Activated T-helper 17 cell treated with anti-CD3 and anti-CD28 coated beads, Interleukin-2, amount 50 U/mL, for 72 hours (primary cell): ENCODE measurements around the gene POLR2J3. TPM values are rescaled to one million over a fixed set of nuclear protein-coding genes. Genes with fewer than 3 reads are reported as not detected.
"Not testable (repeated sequence)": the region's sequence is repeated elsewhere in the genome, so short reads cannot be mapped to it uniquely, and the experiment has no call there.

Source experiments
- ATAC-seq: fragments of 150-1000 bp; cut with Tn5 transposase; replicated peaks from 2 replicates; pipeline ENCODE4 v1.10.0; 2021; ENCODE audit warnings: mild to moderate bottlenecking, moderate library complexity
- H3K27ac Mint-ChIP-seq: one replicate; pipeline ENCODE4 v1.8.0; 2022; ENCODE audit warnings: mixed read lengths
- H3K27me3 Mint-ChIP-seq: one replicate; pipeline ENCODE4 v1.8.0; 2022; ENCODE audit warnings: mixed read lengths
- H3K36me3 Mint-ChIP-seq: one replicate; pipeline ENCODE4 v1.8.0; 2022; ENCODE audit warnings: low read depth, mild to moderate bottlenecking, mixed read lengths
- H3K4me1 Mint-ChIP-seq: one replicate; pipeline ENCODE4 v1.8.0; 2022; ENCODE audit warnings: mixed read lengths
- H3K4me3 Mint-ChIP-seq: one replicate; pipeline ENCODE4 v1.8.0; 2022; ENCODE audit warnings: mild to moderate bottlenecking, mixed read lengths
- H3K9me3 Mint-ChIP-seq: one replicate; pipeline ENCODE4 v1.8.0; 2022; ENCODE audit warnings: mixed read lengths
- total RNA-seq, 2 donors: library from RNA; stranded (reverse); gene quantifications; one replicate each; pipeline ENCODE4 v1.2.3, GENCODE V29; 2022

The POLR2J3 gene
- total RNA-seq, 2 donors from 2014 or later: 76.6 to 101 TPM

GRCh38 chr7:102602317-102602716, 29.9 kb upstream of the POLR2J3 start:
- H3K36me3 Mint-ChIP-seq, ATAC-seq: not testable (repeated sequence)

DNA sequence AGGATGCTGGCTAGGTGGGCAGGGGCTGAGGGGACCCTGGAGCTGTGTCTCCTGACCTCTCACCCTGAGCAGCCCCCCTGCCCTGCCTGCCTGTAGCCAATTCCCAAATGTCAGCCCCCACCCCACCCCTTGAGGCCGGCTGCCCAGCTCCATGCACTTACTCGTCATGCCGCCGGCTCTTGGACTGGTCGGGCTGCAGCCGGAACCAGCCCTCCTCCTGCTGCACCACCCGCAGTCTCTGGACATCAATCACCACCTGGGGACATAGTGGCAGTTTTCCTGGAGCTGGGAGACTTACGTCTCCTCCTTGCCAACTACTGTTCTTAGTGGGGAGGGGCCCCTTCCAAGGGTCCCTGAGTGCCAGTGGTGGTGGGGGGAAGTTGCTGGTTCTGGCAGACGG, 27.3 kb upstream of the POLR2J3 start:
- not testable (repeated sequence) for H3K36me3 Mint-ChIP-seq, H3K9me3 Mint-ChIP-seq, H3K27ac Mint-ChIP-seq, H3K4me3 Mint-ChIP-seq, H3K4me1 Mint-ChIP-seq, H3K27me3 Mint-ChIP-seq, ATAC-seq

More at GRCh38 chr7:102602317-102602716, 29.9 kb upstream of the POLR2J3 start:
- H3K4me1 Mint-ChIP-seq, H3K4me3 Mint-ChIP-seq, H3K9me3 Mint-ChIP-seq, H3K27ac Mint-ChIP-seq, H3K27me3 Mint-ChIP-seq: not testable (repeated sequence)

DNA sequence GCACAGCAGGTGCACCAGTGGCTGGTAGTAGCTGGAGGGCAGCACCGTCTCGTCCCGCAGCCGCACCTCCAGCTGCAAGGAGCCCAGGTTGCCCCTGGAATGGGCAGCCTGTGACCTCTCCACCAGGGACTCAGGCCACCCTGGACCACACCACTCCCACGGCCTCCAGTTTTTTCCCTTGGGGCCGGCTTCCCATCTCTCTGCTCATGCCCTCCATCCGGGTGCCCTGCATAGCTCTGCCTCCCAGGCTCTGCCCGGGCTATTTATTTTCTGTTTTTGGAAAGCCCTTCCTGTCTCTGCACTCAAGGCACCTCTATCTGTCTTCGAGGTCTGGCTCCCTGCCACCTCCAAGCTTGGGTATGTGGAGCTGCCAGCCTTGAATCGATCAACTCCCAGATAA, 23.7 kb upstream of the POLR2J3 start:
- not testable (repeated sequence) for H3K36me3 Mint-ChIP-seq, H3K27me3 Mint-ChIP-seq, H3K27ac Mint-ChIP-seq, H3K4me3 Mint-ChIP-seq, ATAC-seq, H3K9me3 Mint-ChIP-seq, H3K4me1 Mint-ChIP-seq

- peak; percentile 70 for ATAC-seq
- not testable (repeated sequence) for H3K36me3 Mint-ChIP-seq, H3K4me1 Mint-ChIP-seq, H3K27ac Mint-ChIP-seq, H3K4me3 Mint-ChIP-seq, H3K27me3 Mint-ChIP-seq, H3K9me3 Mint-ChIP-seq
Measured at GRCh38 chr7:102593637-102594334, 21.4 kb upstream of the POLR2J3 start.

DNA sequence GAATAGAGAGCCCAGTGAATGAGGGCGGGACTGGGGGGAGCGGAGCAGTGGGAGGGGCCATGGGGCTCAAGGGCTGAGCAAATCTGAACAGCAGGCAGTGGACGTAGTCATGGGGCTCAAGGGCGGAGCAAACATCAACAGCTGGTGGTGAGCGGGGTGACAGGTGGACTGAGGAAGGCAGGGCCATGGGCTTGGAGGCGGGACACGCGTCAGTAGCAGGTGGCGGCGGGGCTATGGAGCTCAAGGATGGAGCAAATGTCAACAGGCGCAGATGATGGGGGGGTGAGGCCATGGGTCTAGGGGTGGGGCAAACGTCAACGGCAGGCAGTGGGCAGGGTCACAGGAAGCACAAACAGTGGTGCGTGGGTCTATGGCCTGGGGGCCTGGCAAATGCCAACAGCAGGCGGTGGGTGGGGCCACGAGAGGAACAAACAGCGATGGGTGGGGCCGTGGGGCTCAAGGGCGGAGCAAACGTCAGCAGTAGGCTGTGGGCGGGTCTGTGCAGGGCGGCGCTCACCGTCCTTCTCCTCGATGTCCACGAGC, 20.2 kb upstream of the POLR2J3 start:
- not testable (repeated sequence) for H3K4me3 Mint-ChIP-seq, H3K27me3 Mint-ChIP-seq, H3K9me3 Mint-ChIP-seq, H3K36me3 Mint-ChIP-seq, H3K4me1 Mint-ChIP-seq, H3K27ac Mint-ChIP-seq
- ATAC-seq: peak; percentile 72

- H3K9me3 Mint-ChIP-seq, H3K27me3 Mint-ChIP-seq, H3K4me1 Mint-ChIP-seq, H3K27ac Mint-ChIP-seq, H3K4me3 Mint-ChIP-seq, H3K36me3 Mint-ChIP-seq: not testable (repeated sequence)
- ATAC-seq: peak; percentile 70
Measured at GRCh38 chr7:102589857-102590256, 17.5 kb upstream of the POLR2J3 start.

DNA sequence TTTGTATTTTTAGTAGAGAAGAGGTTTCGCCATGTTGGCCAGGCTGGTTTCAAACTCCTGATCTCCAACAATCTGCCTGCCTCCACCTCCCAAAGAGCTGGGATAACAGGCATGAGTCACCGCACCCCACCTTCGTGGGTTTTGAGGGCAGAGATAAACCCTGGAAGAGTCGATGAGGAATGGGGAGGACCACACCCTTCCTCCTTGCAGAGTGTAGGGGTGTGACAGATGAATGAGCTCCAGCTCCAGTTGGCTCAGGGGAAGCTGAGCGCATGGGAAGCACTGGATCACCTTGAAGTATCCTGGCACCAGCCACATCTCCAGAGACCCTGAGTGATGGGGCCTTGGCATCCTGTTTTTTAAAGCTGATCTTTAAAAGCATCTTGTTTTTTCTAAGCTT, 11.1 kb upstream of the POLR2J3 start:
- not testable (repeated sequence) for H3K36me3 Mint-ChIP-seq, H3K4me1 Mint-ChIP-seq, H3K4me3 Mint-ChIP-seq, ATAC-seq, H3K27ac Mint-ChIP-seq, H3K27me3 Mint-ChIP-seq, H3K9me3 Mint-ChIP-seq

- not testable (repeated sequence) for H3K4me1 Mint-ChIP-seq, H3K27ac Mint-ChIP-seq, ATAC-seq, H3K27me3 Mint-ChIP-seq, H3K9me3 Mint-ChIP-seq, H3K4me3 Mint-ChIP-seq, H3K36me3 Mint-ChIP-seq
Measured at GRCh38 chr7:102581722-102582121, 9.3 kb upstream of the POLR2J3 start.

DNA sequence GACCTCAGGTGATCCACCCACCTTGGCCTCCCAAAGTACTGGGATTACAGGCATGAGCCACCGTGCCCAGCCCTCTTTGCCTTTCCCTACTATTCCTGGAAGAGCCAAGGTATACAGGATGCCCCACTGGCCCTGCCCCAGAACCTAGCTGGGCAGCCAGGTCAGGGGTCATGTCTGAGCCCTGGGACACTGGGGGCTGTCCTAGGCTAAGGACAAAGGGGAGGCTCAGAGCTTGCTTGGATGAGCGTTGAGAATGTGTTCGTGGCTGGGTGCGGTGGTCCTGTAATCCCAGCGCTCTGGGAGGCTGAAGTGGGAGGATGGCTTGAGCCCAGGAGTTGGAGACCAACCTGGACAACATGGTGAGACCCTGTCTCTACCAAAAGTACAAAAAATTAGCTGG, 6.1 kb upstream of the POLR2J3 start:
- not testable (repeated sequence) for H3K27me3 Mint-ChIP-seq, H3K4me3 Mint-ChIP-seq, H3K36me3 Mint-ChIP-seq, H3K4me1 Mint-ChIP-seq, ATAC-seq, H3K27ac Mint-ChIP-seq, H3K9me3 Mint-ChIP-seq

DNA sequence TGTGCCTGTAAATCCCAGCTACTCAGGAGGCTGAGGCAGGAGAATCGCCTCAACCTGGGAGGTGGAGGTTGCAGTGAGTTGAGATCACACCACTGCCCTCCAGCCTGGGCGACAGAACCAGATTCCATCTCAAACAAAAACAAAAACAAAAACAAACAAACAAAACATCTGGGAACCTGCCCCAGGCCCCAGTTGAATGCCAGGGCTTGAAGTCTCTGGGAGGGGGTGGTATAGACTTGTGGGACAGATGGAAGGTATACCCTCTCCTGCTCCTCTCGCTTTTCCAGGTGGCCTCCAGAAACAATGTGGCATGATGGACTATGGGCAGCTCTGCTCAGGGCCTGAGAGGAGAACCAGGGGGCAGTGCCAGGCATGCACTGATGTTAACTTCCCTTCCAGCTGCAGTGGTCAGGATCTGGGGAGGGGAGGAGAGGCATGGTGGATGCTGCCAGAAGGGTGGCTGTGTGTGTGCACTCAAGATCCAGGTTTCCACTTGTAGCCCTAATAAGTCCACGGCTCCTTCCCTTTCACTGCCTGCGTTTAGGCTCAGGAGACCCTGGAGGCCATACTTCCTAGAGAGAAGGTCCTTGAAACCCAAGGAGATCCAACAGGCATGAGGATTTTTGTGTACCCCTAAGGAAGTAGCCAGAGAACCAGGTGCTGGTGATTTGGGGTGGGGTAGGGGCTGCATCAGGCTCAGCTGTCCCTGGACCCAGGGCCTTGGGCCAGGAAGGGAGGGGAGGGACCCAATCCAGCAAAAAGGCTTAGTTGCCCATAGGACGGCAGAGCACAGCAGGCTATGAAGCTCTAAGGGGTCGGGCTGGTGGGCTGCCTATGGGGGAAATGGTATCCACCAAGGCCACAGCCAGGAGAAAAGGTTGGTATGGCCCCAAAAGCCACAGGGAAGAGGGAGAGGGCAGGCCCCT, 5.2 kb upstream of the POLR2J3 start:
- H3K27me3 Mint-ChIP-seq, H3K4me1 Mint-ChIP-seq, H3K9me3 Mint-ChIP-seq, ATAC-seq, H3K4me3 Mint-ChIP-seq, H3K36me3 Mint-ChIP-seq: not testable (repeated sequence)
- H3K27ac Mint-ChIP-seq: peak overlapping the region; percentile 83

DNA sequence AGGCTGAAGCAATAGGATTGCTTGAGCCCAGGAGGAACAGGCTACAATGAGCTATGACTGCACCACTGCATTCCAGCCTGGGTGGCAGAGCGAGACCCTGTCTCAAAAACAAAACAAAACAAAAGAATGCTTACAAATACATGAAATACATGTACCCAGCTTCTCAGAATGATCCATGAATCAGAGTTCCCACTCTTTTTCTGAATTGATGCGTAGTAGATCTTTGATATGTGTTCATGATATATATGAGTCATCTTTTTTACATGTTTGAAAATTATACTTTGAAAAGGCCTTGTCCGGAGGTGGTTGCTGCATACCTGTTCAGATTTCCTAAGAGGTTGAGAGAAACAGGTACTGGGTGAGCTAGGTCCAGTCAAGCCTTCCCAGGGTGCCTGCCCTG, 4.0 kb upstream of the POLR2J3 start:
- peak overlapping the region; percentile 43 for H3K4me3 Mint-ChIP-seq
- not testable (repeated sequence) for H3K9me3 Mint-ChIP-seq

DNA sequence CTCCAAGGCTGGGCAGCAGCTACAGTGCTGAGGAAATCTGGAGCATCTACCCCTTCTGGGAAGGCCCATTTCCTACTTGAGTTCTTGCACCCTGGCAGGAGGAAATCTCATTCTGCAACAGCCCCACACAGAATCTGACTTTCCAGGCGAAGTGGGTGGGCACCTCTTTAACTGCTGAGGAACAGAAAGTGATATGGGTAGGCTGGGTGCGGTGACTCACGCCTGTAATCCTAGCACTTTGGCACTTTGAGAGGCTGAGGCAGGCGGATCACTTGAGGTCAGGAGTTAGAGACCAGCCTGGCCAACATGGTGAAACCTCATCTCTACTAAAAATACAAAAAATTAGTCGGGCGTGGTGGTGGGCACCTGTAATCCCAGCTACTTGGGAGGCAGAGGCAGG, 2.2 kb upstream of the POLR2J3 start:
- H3K9me3 Mint-ChIP-seq, H3K4me3 Mint-ChIP-seq, H3K4me1 Mint-ChIP-seq, H3K27ac Mint-ChIP-seq, H3K36me3 Mint-ChIP-seq, H3K27me3 Mint-ChIP-seq: not testable (repeated sequence)
- ATAC-seq: peak; percentile 14

More for the DNA sequence above, 4.0 kb upstream of the POLR2J3 start:
- H3K27me3 Mint-ChIP-seq, H3K4me1 Mint-ChIP-seq, H3K36me3 Mint-ChIP-seq: not testable (repeated sequence)
- peak; percentile 52 for ATAC-seq
- H3K27ac Mint-ChIP-seq: peak overlapping the region; percentile 83

DNA sequence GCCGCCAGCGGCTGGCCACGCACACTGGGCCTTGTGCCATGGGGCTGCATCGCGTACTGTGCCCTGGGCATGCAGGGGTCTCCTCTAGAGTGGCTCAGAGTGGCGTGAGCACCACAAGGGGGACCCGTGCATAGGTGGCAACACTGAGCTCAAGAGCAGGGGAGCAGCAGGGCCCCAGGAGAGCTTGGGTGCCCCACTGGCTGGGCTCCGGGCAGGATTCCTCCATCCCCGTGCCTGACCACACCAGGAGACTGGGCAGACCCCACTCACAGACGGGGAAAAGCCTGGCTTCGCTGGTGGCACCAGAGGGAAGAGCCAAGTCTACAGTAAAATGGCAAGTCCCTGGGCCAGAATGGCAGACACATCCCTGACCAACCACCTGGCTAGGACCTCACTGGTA, 3.8 kb downstream of the POLR2J3 start:
- H3K9me3 Mint-ChIP-seq, H3K27me3 Mint-ChIP-seq, H3K27ac Mint-ChIP-seq, H3K36me3 Mint-ChIP-seq, ATAC-seq, H3K4me1 Mint-ChIP-seq, H3K4me3 Mint-ChIP-seq: not testable (repeated sequence)

- not testable (repeated sequence) for ATAC-seq, H3K36me3 Mint-ChIP-seq, H3K9me3 Mint-ChIP-seq, H3K27ac Mint-ChIP-seq, H3K27me3 Mint-ChIP-seq, H3K4me1 Mint-ChIP-seq, H3K4me3 Mint-ChIP-seq
Measured at GRCh38 chr7:102550808-102551422, 21.5 kb downstream of the POLR2J3 start, which contains the start of gene SPDYE2. Gene SPDYE2 (plus strand): TSS chr7:102551226. CDS start chr7:102553256, 2,030 bp downstream.

DNA sequence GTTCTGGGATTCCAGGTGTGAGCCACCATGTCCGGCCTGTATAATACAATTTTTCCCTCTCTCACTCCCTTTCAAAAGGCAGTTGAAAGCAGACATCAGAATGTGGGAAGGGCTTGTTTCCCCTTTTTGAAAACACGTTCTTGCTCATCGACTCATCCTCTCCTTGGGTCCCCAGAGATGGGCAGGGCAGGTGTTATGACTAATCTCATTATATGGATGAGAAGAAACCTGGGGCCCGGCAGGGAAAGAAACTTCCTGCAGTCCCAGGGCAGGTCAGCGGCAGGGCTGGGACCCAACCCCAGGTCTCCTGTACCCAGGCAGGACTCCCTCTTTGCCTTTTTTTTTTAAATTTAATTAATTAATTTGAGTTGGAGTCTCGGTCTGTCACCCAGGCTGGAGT, 26.0 kb downstream of the POLR2J3 start:
- not testable (repeated sequence) for H3K9me3 Mint-ChIP-seq, H3K36me3 Mint-ChIP-seq, H3K4me3 Mint-ChIP-seq, H3K27me3 Mint-ChIP-seq, H3K27ac Mint-ChIP-seq, H3K4me1 Mint-ChIP-seq
- peak; percentile 69 for ATAC-seq
